Measurements from ENCODE around the gene CORIN.
"Not testable (repeated sequence)": the region's sequence is repeated elsewhere in the genome, so short reads cannot be mapped to it uniquely, and the experiment has no call there.

The CORIN gene

GRCh38 chr4:47762376-47763266, 75.2 kb downstream of the CORIN start:
- no peak for ATAC-seq
- no peak for TF ChIP-seq ESRRG (CRISPR knock-in tag; IDR thresholded peaks at IDR 0.05)
- TF ChIP-seq ZNF70 (CRISPR knock-in tag; IDR thresholded peaks at IDR 0.05) = no peak
- no peak for TF ChIP-seq ZFP3 (CRISPR knock-in tag; IDR thresholded peaks at IDR 0.05)
- no peak for TF ChIP-seq OSR1 (CRISPR knock-in tag; IDR thresholded peaks at IDR 0.05)
- no peak for TF ChIP-seq RARB (CRISPR knock-in tag; IDR thresholded peaks at IDR 0.05)
- TF ChIP-seq CSDC2 (CRISPR knock-in tag; IDR thresholded peaks at IDR 0.05) = no peak
- no peak for TF ChIP-seq TSHZ2 (CRISPR knock-in tag; IDR thresholded peaks at IDR 0.05)
- TF ChIP-seq GLIS3 (CRISPR knock-in tag; IDR thresholded peaks at IDR 0.05) = no peak
- no peak for TF ChIP-seq ZNF565 (CRISPR knock-in tag; conservative IDR thresholded peaks at IDR 0.05; ENCODE audit: low read depth)
- TF ChIP-seq TOX (CRISPR knock-in tag; IDR thresholded peaks at IDR 0.05; ENCODE audit: borderline replicate concordance) = no peak
- no peak for TF ChIP-seq CSRNP3 (CRISPR knock-in tag; IDR thresholded peaks at IDR 0.05)
- no peak for TF ChIP-seq ZNF8 (CRISPR knock-in tag; IDR thresholded peaks at IDR 0.05)
- no peak for TF ChIP-seq ARNTL (CRISPR knock-in tag; IDR thresholded peaks at IDR 0.05; ENCODE audit: borderline replicate concordance, low read depth)
- TF ChIP-seq ZFP30 (CRISPR knock-in tag; IDR thresholded peaks at IDR 0.05) = no peak
- TF ChIP-seq BACH2 (CRISPR knock-in tag; IDR thresholded peaks at IDR 0.05; ENCODE audit: borderline replicate concordance) = no peak
- TF ChIP-seq POU6F1 (CRISPR knock-in tag; IDR thresholded peaks at IDR 0.05; ENCODE audit: borderline replicate concordance, low read depth) = no peak

GRCh38 chr4:47753316-47753715, 84.6 kb downstream of the CORIN start:
- not testable (repeated sequence) for ATAC-seq

- no peak for ATAC-seq
- TF ChIP-seq CSRNP3 (CRISPR knock-in tag; IDR thresholded peaks at IDR 0.05) = no peak
- TF ChIP-seq TSHZ2 (CRISPR knock-in tag; IDR thresholded peaks at IDR 0.05) = no peak
- TF ChIP-seq GLIS3 (CRISPR knock-in tag; IDR thresholded peaks at IDR 0.05) = no peak
- TF ChIP-seq ZFP3 (CRISPR knock-in tag; IDR thresholded peaks at IDR 0.05) = no peak
- no peak for TF ChIP-seq ZNF8 (CRISPR knock-in tag; IDR thresholded peaks at IDR 0.05)
- no peak for TF ChIP-seq BACH2 (CRISPR knock-in tag; IDR thresholded peaks at IDR 0.05; ENCODE audit: borderline replicate concordance)
- no peak for TF ChIP-seq CREB5 (CRISPR knock-in tag; IDR thresholded peaks at IDR 0.05; ENCODE audit: low read depth)
- no peak for TF ChIP-seq ZC3H10 (CRISPR knock-in tag; IDR thresholded peaks at IDR 0.05)
- TF ChIP-seq ARNTL (CRISPR knock-in tag; IDR thresholded peaks at IDR 0.05; ENCODE audit: borderline replicate concordance, low read depth) = no peak
- no peak for TF ChIP-seq PATZ1 (CRISPR knock-in tag; IDR thresholded peaks at IDR 0.05; ENCODE audit: borderline replicate concordance)
- TF ChIP-seq TCF4 (CRISPR knock-in tag; IDR thresholded peaks at IDR 0.05; ENCODE audit: borderline replicate concordance) = no peak
- TF ChIP-seq CSDC2 (CRISPR knock-in tag; IDR thresholded peaks at IDR 0.05) = no peak
- TF ChIP-seq POU6F1 (CRISPR knock-in tag; IDR thresholded peaks at IDR 0.05; ENCODE audit: borderline replicate concordance, low read depth) = no peak
- TF ChIP-seq TOX (CRISPR knock-in tag; IDR thresholded peaks at IDR 0.05; ENCODE audit: borderline replicate concordance) = no peak
- TF ChIP-seq ZFP30 (CRISPR knock-in tag; IDR thresholded peaks at IDR 0.05) = no peak
These were observed 85.7 kb downstream of the CORIN start for GRCh38 chr4:47752214-47752613.

Measured in SK-N-SH treated with all-trans-retinoic acid at 6 μM for 48 hours (cell line).